ENCODE results near the gene PRR9. TPM values are rescaled to one million over a fixed set of nuclear protein-coding genes. Genes with fewer than 3 reads are reported as not detected.

Gene PRR9
- total RNA-seq, 1 donor, result not detected

DNA sequence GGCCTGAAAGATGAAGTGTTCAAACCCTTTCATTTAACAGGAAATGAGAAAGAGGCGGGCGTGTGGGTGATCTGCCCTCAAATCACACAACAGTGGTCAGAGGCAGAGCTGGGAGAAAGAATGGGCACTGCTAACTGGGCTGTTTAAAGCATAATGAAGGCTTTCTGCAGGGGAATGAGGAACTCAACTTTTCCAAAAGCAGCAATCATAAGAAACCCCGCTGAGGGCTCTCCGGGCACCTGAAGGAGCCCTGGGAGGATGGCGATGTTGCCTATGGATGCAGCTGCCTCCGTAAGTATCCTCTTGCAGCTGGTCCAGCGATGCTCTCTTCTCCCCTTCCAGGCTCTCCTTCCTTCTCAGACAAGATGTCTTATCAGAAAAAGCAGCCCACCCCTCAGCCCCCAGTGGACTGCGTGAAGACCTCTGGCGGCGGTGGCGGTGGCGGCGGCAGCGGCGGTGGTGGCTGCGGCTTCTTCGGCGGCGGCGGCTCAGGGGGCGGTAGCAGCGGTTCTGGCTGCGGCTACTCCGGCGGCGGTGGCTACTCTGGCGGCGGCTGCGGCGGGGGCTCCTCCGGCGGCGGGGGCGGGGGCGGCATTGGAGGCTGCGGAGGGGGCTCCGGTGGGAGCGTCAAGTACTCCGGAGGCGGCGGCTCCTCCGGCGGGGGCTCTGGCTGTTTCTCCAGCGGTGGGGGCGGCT, 43.3 kb downstream of the PRR9 start:
- Histone ChIP-seq H3K4me3 (ENCODE audit: insufficient read depth, low read length) (no peak overlapping the region), H3K9me3 (ENCODE audit: low read depth, low read length) (no peaks in the 10 kb centered on the region), H3K27ac (ENCODE audit: low read depth, low read length) (no peak overlapping the region), H3K79me2 (ENCODE audit: insufficient read depth, low read length) (no peaks in the 10 kb centered on the region), H3K27me3 (ENCODE audit: insufficient read depth, low read length) (peaks cover 42% of the 10 kb centered on the region), H3K4me2 (ENCODE audit: insufficient read depth, low read length) (peak overlapping the region; percentile 56), H3K36me3 (ENCODE audit: insufficient read depth, low read length) (no peaks in the 10 kb centered on the region), H4K20me1 (ENCODE audit: insufficient read depth, low read length) (no peaks in the 10 kb centered on the region), H2AFZ (ENCODE audit: low read length) (no peak overlapping the region), H3K4me1 (ENCODE audit: insufficient read depth, low read length) (peaks cover 7% of the 10 kb centered on the region)
- DNase-seq (ENCODE audit: insufficient read length, low spot score, missing footprints), result peak; percentile 79
- TF ChIP-seq, protein P1, sequence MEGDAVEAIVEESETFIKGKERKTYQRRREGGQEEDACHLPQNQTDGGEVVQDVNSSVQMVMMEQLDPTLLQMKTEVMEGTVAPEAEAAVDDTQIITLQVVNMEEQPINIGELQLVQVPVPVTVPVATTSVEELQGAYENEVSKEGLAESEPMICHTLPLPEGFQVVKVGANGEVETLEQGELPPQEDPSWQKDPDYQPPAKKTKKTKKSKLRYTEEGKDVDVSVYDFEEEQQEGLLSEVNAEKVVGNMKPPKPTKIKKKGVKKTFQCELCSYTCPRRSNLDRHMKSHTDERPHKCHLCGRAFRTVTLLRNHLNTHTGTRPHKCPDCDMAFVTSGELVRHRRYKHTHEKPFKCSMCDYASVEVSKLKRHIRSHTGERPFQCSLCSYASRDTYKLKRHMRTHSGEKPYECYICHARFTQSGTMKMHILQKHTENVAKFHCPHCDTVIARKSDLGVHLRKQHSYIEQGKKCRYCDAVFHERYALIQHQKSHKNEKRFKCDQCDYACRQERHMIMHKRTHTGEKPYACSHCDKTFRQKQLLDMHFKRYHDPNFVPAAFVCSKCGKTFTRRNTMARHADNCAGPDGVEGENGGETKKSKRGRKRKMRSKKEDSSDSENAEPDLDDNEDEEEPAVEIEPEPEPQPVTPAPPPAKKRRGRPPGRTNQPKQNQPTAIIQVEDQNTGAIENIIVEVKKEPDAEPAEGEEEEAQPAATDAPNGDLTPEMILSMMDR (IDR thresholded peaks at IDR 0.05; ENCODE audit: extremely low read depth, low read depth, low read length), result no peak

DNA sequence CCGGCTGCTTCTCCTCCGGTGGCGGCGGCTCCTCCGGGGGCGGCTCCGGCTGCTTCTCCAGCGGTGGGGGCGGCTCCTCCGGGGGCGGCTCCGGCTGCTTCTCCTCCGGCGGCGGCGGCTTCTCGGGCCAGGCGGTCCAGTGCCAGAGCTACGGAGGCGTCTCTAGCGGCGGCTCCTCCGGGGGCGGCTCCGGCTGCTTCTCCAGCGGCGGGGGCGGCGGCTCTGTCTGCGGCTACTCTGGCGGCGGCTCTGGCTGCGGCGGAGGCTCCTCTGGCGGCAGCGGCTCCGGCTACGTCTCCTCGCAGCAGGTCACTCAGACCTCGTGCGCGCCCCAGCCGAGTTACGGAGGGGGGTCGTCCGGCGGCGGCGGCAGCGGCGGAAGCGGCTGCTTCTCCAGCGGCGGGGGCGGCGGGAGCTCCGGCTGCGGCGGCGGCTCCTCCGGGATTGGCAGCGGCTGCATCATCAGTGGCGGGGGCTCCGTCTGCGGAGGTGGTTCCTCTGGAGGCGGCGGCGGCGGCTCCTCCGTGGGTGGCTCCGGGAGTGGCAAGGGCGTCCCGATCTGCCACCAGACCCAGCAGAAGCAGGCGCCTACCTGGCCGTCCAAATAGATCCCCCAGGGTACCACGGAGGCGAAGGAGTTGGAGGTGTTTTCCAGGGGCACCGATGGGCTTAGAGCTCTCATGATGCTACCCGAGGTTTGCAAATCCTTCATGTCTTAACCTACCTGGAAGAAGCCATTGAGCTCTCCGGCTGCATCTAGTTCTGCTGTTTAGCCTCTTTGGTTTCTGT, 44.1 kb downstream of the PRR9 start:
- Histone ChIP-seq H3K36me3 (ENCODE audit: insufficient read depth, low read length) (no peaks in the 10 kb centered on the region), H3K4me3 (ENCODE audit: insufficient read depth, low read length) (peak overlapping the region; percentile 49), H3K4me2 (ENCODE audit: insufficient read depth, low read length) (peak overlapping the region; percentile 56), H4K20me1 (ENCODE audit: insufficient read depth, low read length) (no peaks in the 10 kb centered on the region), H3K4me1 (ENCODE audit: insufficient read depth, low read length) (peaks cover 7% of the 10 kb centered on the region), H3K79me2 (ENCODE audit: insufficient read depth, low read length) (no peaks in the 10 kb centered on the region), H3K27ac (ENCODE audit: low read depth, low read length) (no peak overlapping the region), H3K27me3 (ENCODE audit: insufficient read depth, low read length) (peaks cover 42% of the 10 kb centered on the region), H3K9me3 (ENCODE audit: low read depth, low read length) (no peaks in the 10 kb centered on the region), H2AFZ (ENCODE audit: low read length) (no peak overlapping the region)
- TF ChIP-seq, protein P1 (IDR thresholded peaks at IDR 0.05; ENCODE audit: extremely low read depth, low read depth, low read length), result no peak
- DNase-seq (ENCODE audit: insufficient read length, low spot score, missing footprints), result peak; percentile 78

DNA sequence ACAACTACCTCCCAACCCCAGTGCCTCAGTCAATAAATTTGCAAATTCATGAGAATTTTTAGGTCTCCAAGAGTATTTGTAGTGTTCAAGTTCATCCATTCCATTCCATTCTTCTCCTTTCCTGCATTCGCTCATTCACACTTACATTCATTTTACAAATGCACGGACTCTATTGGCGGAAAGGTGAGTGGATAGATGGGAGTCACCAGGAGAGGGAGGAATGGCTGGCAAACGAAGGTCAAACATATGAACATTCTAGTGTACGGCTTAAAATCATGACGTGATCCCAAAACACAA, 44.6 kb downstream of the PRR9 start:
- Histone ChIP-seq H3K4me3 (ENCODE audit: insufficient read depth, low read length) (no peak overlapping the region), H4K20me1 (ENCODE audit: insufficient read depth, low read length) (no peaks in the 10 kb centered on the region), H3K27me3 (ENCODE audit: insufficient read depth, low read length) (peaks cover 42% of the 10 kb centered on the region), H2AFZ (ENCODE audit: low read length) (no peak overlapping the region), H3K4me1 (ENCODE audit: insufficient read depth, low read length) (peaks cover 7% of the 10 kb centered on the region), H3K79me2 (ENCODE audit: insufficient read depth, low read length) (no peaks in the 10 kb centered on the region), H3K36me3 (ENCODE audit: insufficient read depth, low read length) (no peaks in the 10 kb centered on the region), H3K27ac (ENCODE audit: low read depth, low read length) (no peak overlapping the region), H3K9me3 (ENCODE audit: low read depth, low read length) (no peaks in the 10 kb centered on the region), H3K4me2 (ENCODE audit: insufficient read depth, low read length) (peak overlapping the region; percentile 56)
- DNase-seq (ENCODE audit: insufficient read length, low spot score, missing footprints), result no peak
- TF ChIP-seq, protein P1 (IDR thresholded peaks at IDR 0.05; ENCODE audit: extremely low read depth, low read depth, low read length), result no peak

DNA sequence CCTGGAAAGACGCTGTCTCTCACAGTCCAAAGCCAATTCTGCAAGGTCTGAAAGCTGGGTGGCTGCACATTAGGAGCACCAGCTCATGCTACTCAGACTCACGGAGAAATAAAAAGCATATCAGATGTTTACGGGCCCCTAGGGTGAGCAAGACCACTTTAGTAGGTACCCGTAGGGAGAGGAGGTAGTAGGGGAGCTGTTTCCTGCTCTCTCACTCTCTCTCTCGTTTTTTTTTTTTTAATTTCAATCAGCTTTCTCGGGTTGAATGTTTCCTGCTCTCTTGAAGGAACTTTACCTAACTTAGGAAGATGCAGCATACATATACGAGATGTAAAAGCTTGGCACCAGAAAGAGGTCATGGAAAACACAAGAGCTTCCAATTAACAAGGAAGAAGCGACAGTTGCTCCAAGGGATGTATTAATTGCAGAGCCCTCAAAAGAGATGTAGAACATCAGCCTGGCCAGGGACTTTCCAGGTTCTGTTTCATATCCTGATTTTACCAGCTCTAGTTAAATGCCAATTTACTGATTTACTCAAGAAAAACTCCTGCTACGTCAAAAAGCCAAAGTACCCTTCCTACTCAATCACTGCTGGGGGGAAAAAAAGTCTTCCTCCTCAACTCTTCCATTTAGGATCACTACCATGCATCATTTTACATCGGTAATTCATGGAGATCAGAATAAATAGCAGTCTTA, 45.2 kb downstream of the PRR9 start:
- H3K9me3 ChIP-seq (ENCODE audit: low read depth, low read length), result no peaks in the 10 kb centered on the region
- TF ChIP-seq, protein P1 (IDR thresholded peaks at IDR 0.05; ENCODE audit: extremely low read depth, low read depth, low read length), result no peak
- H3K36me3 ChIP-seq (ENCODE audit: insufficient read depth, low read length), result no peaks in the 10 kb centered on the region
- H2AFZ ChIP-seq (ENCODE audit: low read length), result no peak overlapping the region
- H3K27ac ChIP-seq (ENCODE audit: low read depth, low read length), result no peak overlapping the region
- H4K20me1 ChIP-seq (ENCODE audit: insufficient read depth, low read length), result no peaks in the 10 kb centered on the region
- H3K4me1 ChIP-seq (ENCODE audit: insufficient read depth, low read length), result peaks cover 7% of the 10 kb centered on the region
- H3K27me3 ChIP-seq (ENCODE audit: insufficient read depth, low read length), result peaks cover 42% of the 10 kb centered on the region
- H3K4me3 ChIP-seq (ENCODE audit: insufficient read depth, low read length), result no peak overlapping the region
- no peak for DNase-seq (ENCODE audit: insufficient read length, low spot score, missing footprints)
- H3K4me2 ChIP-seq (ENCODE audit: insufficient read depth, low read length), result no peak overlapping the region
- no peaks in the 10 kb centered on the region for H3K79me2 ChIP-seq (ENCODE audit: insufficient read depth, low read length)
